Ascending aorta (tissue), 2 donors: ENCODE results near the gene TAF9. TPM values are rescaled to one million over a fixed set of nuclear protein-coding genes. Genes with fewer than 3 reads are reported as not detected.
A peak's percentile ranks its signal among the peaks of the same experiment; 100 is the strongest.
"Not testable (repeated sequence)": the region's sequence is repeated elsewhere in the genome, so short reads cannot be mapped to it uniquely, and the experiment has no call there.

Source experiments
- DNase-seq, 2 donors: peaks; one replicate each; pipeline ENCODE4 v3.0.0-alpha.2; 2019; ENCODE audit warnings: low spot score in 2 of 2
- H3K27ac ChIP-seq, 2 donors: fragments of 200-600 bp; sonication (generic); one replicate each; pipeline ENCODE4 v1.5.1; 2016 to 2017; ENCODE audit warnings: mild to moderate bottlenecking in 1 of 2
- H3K27me3 ChIP-seq: fragments of 200-600 bp; sonication (generic); one replicate; pipeline ENCODE4 v1.5.1; 2017
- H3K36me3 ChIP-seq, 2 donors: fragments of 200-600 bp; sonication (generic); one replicate each; pipeline ENCODE4 v1.5.1; 2016
- H3K4me1 ChIP-seq, 2 donors: fragments of 200-600 bp; sonication (generic); one replicate each; pipeline ENCODE4 v1.5.1; 2016 to 2017; ENCODE audit warnings: mild to moderate bottlenecking in 1 of 2
- H3K4me3 ChIP-seq, 2 donors: fragments of 200-600 bp; sonication (generic); one replicate each; pipeline ENCODE4 v1.5.1; 2016 to 2017; ENCODE audit warnings: mild to moderate bottlenecking in 1 of 2
- H3K9me3 ChIP-seq, 2 donors: fragments of 200-600 bp; sonication (generic); one replicate each; pipeline ENCODE4 v1.5.1; 2016
- intact Hi-C: fragments of 100-400 bp; cut with DNase I; formaldehyde crosslinking; loops from one replicate; pipeline ENCODE4 v1.15.1; 2023
- total RNA-seq: library from RNA; depleted of rRNA; stranded (reverse); fragments of >200 nt; gene quantifications from one replicate; pipeline ENCODE4 v1.1.0, GENCODE V29; 2016
- TF ChIP-seq, protein P1 (sequence below), 3 experiments: fragments of 200-600 bp in 2 of 3; fragments of 450-650 bp in 1 of 3; sonication (generic) in 2 of 3; IDR thresholded peaks; one replicate each; pipeline ENCODE4 v1.5.1; 2016 to 2019; ENCODE audit warnings: antibody characterized with exemption in 3 of 3, mild to moderate bottlenecking in 1 of 3, moderate library complexity in 1 of 3

The TAF9 gene
- total RNA-seq, 1 donor from 2014 or later: 6.3 TPM

DNA sequence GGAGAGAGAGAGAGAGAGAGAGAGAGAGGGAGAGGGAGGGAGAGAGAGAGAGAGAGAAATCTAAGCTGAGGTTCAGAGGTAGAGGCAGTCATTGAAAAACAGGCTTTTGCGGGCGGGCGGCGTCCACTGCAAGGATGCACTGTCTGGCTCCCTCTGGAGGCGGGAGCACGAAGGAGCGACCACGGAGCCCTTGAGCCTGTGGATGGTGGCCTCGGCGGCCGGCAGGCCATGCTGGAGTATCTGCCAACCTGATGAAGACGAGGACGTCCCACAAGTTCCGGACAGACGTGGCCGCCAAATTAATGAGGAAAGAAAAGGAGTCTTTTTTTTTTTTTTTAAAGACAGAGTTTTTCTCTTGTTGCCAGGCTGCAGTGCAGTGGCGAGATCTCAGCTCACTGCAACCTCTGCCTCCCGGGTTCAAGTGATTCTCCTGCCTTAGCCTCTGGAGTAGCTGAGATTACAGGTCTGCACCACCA, 34.5 kb downstream of the TAF9 start:
- TF ChIP-seq, protein P1, sequence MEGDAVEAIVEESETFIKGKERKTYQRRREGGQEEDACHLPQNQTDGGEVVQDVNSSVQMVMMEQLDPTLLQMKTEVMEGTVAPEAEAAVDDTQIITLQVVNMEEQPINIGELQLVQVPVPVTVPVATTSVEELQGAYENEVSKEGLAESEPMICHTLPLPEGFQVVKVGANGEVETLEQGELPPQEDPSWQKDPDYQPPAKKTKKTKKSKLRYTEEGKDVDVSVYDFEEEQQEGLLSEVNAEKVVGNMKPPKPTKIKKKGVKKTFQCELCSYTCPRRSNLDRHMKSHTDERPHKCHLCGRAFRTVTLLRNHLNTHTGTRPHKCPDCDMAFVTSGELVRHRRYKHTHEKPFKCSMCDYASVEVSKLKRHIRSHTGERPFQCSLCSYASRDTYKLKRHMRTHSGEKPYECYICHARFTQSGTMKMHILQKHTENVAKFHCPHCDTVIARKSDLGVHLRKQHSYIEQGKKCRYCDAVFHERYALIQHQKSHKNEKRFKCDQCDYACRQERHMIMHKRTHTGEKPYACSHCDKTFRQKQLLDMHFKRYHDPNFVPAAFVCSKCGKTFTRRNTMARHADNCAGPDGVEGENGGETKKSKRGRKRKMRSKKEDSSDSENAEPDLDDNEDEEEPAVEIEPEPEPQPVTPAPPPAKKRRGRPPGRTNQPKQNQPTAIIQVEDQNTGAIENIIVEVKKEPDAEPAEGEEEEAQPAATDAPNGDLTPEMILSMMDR (IDR thresholded peaks at IDR 0.05): peak; percentile 61 to 86 (median 82)
- H3K4me1 ChIP-seq: peaks cover 0 to 9% of the 10 kb centered on the region in 2 donors
- no peak overlapping the region for H3K27ac ChIP-seq
- H3K36me3 ChIP-seq: no peaks in the 10 kb centered on the region
- H3K27me3 ChIP-seq: no peaks in the 10 kb centered on the region
- DNase-seq: peak; percentile 13 to 92
- no peaks in the 10 kb centered on the region for H3K9me3 ChIP-seq
- intact Hi-C loops: loop anchor here (1.0 to 10.0 kb wide), 2 partner anchors 60 to 292 kb away; no protein-coding TSS in a partner anchor
- peak overlapping the region in 1 of 2 donors; percentile 22 for H3K4me3 ChIP-seq

GRCh38 chr5:69333668-69334315, 35.5 kb downstream of the TAF9 start:
- intact Hi-C loops: loop anchor here (2.0 to 10.0 kb wide), 4 partner anchors 35 to 167 kb away; partner anchors contain the start of genes AK6, CCNB1, CDK7 and RAD17
- H3K4me1 ChIP-seq, DNase-seq, H3K4me3 ChIP-seq, H3K27ac ChIP-seq, H3K27me3 ChIP-seq, H3K9me3 ChIP-seq, H3K36me3 ChIP-seq: not testable (repeated sequence)

- intact Hi-C loops: loop anchor here (1.0 to 10.0 kb wide), 6 partner anchors 37 to 237 kb away; partner anchors contain the start of genes AK6, CCNB1, CDK7 and CENPH
- H3K36me3 ChIP-seq: no peaks in the 10 kb centered on the region
- peak overlapping the region; percentile 71 to 80 for H3K4me3 ChIP-seq
- H3K9me3 ChIP-seq: no peaks in the 10 kb centered on the region
- peak overlapping the region; percentile 57 to 68 for H3K27ac ChIP-seq
- H3K4me1 ChIP-seq: peaks cover 0 to 9% of the 10 kb centered on the region in 2 donors
- no peaks in the 10 kb centered on the region for H3K27me3 ChIP-seq
- DNase-seq: no peak
- TF ChIP-seq, protein P1 (IDR thresholded peaks at IDR 0.05): no peak
Measured at GRCh38 chr5:69331528-69332445, 37.5 kb downstream of the TAF9 start.

DNA sequence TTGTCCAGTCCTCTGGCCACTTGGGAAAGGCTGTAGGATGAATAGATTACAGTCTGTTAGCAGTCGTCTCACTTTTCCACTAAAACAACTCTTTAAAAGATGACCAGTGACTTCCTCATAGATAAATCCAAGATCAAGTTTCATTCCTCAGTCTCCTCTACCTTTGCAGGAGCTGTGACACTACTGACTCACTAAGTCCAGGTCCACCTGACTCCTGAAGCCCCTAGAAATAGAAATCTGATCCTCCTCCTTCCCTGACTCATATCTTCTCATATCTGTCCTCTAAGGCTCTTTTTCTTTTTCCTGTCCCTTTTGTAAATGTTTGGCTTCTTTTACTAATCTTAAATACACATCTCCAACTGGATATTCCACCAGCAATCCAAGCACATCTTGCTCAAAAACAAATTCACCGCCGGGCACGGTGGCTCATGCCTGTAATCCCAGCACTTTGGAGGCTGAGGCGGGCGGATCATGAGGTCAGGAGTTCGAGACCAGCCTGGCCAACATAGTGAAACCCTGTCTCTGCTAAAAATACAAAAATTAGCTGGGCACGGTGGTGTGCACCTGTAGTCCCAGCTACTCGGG, 39.3 kb downstream of the TAF9 start:
- H3K4me1 ChIP-seq: peaks cover 0 to 9% of the 10 kb centered on the region in 2 donors
- TF ChIP-seq, protein P1 (IDR thresholded peaks at IDR 0.05): no peak
- no peaks in the 10 kb centered on the region for H3K9me3 ChIP-seq
- intact Hi-C loops: loop anchor here (10.0 kb wide), 1 partner anchor 55 kb away; no protein-coding TSS in a partner anchor
- no peaks in the 10 kb centered on the region for H3K27me3 ChIP-seq
- no peak for DNase-seq
- H3K36me3 ChIP-seq: no peaks in the 10 kb centered on the region
- no peak overlapping the region for H3K27ac ChIP-seq
- H3K4me3 ChIP-seq: no peak overlapping the region

- no peak for DNase-seq
- Histone ChIP-seq H3K27me3 (no peaks in the 10 kb centered on the region), H3K4me1 (no peaks in the 10 kb centered on the region), H3K4me3 (no peak overlapping the region), H3K9me3 (no peaks in the 10 kb centered on the region), H3K36me3 (no peaks in the 10 kb centered on the region), H3K27ac (no peak overlapping the region)
- TF ChIP-seq, protein P1 (IDR thresholded peaks at IDR 0.05): no peak
- intact Hi-C loops: no loop called here
Measured at GRCh38 chr5:69326365-69326764, 43.0 kb downstream of the TAF9 start.
